GM19397 (cell line): ENCODE results near the gene NMNAT2.

Source experiments
- ATAC-seq: cut with Tn5 transposase; IDR thresholded peaks from one replicate; pipeline ENCODE4 v1.9.1; 2021; ENCODE audit warnings: mild to moderate bottlenecking, moderate library complexity; ENCODE audit not compliant: unreplicated experiment

NMNAT2 gene

DNA sequence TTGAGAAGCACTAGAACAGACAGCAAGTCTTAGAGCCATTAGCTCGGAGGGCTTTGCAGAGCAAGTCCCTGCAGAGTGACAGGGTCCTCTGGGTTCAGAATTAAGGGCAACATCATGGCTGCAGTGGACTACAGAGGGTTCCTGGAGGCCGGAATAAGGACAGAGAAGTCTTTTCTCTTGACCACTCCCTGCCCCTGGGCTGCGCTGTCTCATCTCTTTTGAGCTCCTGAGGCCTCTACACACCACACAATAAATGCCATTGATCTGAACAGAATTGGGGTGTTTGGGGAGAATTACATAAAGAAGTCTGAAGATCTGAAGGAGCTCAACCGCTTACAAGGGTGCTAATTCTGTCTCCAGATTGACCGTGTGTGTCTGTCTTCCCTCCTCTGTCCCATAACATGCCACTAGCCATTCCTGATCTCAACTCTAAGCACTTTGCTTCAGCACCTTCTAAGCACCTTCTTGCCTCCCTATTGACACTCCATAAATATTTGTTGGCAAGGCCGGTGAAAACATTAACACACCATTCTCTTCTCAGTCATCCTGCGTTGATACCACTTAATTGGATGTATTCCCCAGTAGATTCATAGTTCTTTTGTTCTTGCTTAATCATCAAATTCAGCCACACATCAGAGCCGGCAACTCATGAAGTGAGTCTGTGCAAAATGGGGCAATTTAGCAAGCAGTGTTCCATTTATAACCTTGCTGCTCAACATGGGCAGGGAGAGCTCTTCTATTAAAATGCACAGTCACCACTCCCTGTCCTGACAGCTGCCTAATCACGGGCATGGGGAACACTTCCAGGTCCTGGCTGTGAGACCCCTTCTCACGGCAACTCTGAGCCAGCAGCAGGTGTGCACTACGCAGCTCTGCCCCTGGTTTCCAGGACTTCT lies 49.7 kb downstream of the NMNAT2 start:
- no peak for ATAC-seq

DNA sequence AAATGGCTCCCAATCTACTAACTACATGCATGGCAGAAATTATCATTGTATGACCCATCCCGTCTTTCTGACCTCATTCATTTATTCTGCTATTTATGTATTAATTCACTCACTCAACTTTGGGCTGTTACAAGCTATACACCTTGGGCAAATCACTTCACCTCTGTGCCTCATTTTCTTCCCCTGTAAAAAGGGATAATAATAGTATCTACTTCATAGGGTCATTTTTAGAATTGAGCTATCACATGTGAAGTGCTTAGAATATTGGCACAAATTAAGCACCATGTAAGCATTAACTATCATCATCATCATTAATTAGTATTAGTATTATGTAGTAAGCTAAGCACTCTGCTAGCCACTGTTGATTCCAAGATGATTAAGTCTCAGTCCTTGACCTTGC lies 52.1 kb downstream of the NMNAT2 start:
- ATAC-seq, result no peak

DNA sequence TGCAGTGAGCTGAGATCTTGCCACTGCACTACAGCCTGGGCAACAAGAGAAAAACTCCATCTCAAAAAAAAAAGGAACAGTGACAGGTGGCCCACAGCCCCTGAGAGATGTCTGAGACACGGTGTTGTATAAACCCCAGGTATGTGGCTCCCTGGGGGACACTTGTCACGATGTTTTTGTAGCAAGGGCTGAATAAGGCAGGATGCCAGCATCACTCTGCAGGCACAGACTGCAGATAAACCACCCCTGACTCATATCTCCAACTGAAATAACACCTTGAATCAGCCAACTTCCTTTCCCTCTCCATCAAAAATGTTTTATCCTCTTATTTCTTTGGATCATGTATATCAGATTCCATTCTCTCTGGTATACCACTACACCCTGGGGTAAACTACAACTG lies 52.5 kb downstream of the NMNAT2 start:
- ATAC-seq, result no peak

DNA sequence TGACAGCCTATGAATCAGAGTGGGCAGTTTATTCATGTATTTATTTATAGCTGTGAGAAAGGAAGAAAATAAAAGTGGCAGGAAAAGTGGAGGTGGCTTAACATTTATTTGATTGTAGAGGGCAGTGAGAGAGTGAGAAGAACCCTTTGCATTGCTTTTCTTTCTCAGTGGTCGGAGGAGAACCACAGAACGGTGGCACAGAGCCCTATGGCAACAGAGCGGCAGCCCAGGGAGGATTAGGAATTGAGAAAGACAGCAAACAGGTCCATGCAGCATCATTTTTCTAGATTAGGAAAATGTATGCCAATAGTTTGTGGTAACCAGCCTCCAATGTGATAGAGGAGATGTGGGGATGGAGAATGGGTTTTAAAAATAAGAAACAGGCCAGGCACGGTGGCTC lies 53.1 kb downstream of the NMNAT2 start:
- ATAC-seq, result no peak

DNA sequence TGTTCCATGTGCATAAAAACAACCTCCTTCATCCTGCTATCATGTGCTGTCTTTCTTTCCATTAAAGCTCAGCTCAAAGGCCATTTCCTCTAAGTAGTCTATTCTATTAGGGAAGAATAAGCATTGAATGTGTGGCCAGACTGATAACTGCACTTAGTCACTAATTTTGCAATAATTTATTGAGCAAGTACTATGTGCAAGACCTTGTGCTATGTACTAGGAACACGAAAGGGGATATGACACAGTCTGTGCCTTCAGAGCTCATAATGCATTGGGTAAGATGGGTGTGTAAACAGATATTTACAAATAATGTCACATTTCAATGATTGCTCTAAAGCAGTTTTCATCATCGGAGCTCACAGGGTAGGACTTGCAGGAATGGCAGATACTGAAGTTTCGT lies 54.2 kb downstream of the NMNAT2 start:
- no peak for ATAC-seq

DNA sequence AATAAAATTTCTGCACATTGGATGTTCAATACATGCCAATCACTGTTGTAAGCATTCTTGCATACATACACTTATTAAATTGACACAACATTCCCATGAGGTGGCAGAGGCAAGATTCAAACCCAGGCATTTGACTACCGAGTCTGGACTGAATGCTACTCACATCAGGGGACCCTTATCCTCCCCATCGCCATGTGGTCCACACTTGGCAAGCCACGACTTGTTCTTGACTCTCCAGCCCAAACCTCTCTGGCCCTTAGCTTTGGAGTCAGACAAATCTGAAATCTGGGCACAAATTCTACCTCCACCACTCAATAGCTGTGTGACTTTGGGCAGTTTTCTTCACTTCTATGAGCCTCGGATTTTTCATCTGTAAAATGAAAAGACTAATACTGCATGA lies 57.1 kb downstream of the NMNAT2 start:
- no peak for ATAC-seq

DNA sequence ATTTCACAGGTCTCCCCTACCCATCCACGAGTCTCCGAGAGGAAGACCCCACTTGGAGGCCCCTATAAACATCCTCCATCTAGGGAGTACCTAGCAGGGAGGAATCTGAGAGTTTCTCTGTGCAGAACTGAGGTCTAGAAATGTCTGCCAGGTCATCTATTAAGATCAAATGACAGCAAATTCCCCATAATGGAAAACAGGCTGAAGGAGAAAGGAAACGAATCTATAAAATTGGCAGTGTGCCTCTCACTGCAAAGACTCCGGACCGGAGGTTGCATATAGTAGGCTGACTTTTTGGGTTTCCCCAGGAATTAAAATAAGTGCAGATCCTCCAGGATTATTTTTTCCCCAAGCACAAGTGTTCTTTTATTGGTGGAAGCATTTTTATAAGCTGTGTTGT lies 57.7 kb downstream of the NMNAT2 start:
- ATAC-seq, result no peak

DNA sequence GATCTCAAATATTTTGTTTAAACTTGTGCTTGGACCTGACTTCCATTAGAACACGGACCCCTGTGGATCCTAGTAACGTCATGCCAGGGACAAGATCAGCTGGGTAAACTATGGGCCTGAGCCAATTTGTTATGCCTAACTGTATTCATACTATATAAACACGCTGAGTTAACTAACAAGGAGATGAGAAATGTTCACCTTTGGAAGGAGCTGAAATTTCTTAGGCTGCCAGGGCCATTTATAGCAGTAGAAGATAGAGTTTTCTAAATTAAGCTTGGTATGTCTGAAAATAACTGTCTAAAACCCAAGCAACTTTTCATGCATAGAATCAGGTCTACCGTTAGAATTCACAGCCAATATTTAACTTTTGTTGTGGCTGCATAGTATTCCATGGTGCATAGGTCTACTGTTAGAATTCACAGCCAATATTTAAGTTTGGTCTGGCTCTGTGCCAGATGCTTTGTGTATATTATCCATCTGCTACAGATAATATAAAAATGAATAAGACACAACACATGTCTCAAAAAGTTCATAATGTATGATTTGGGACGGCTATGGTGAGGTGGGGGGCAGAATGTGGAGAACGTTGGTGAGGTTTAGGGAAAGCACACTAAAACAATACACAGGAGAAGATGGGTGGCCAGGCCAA lies 61.5 kb downstream of the NMNAT2 start:
- no peak for ATAC-seq

DNA sequence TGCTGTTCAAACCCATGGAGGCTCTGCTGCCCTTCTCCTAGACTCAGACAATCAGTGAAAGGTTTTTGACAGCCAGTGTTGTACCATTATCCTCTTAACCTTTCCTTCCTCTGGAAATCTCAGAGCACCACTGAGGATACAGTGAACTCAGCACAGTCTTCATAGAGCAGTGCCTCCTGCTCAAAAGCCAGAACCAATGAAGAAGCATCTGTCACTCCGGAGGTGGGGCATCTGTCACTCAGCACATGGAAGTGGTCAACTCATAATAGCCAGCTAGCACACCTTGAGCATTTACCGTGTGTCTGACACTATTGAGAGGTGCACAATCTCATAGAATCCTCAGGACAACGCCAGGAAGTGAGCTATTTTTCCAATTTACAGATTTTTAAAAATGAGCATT lies 62.4 kb downstream of the NMNAT2 start:
- ATAC-seq, result no peak

DNA sequence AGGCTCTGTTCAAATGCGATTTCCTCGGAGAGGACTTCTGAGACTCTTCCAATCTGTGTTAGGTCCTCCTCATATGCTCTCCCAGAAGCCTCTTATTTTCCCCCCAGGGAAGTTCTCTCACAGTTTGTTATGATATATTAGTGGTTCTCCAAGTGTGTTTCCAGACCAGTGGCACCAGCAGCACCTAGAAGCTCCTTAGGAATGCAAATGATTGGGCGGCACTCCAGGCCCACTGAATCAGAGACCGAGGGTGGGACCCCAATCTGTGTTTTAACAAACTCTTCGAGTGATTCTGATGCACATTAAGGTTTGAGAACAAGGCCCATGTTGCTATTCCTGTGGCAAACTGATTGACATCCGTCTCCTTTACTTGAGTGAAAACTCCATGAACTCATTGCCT lies 63.0 kb downstream of the NMNAT2 start:
- ATAC-seq, result no peak

DNA sequence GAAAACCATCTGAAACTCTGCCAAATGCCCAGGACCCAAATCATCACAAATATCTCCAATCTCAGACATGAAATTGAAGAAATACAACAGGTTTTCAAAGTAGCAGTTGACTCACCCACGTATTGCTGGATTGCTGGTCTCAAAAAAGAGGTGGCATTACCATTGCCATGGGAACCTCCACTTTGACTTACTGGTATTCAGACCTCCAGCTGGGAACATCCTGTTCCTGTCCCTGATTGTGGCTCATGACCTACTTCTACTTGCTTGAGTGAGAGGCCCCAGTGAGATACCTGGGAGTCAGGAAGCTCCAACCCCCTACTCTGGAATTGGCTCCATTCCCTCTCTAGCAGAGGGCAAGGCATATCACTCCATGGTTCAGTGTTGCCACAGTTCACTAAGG lies 64.6 kb downstream of the NMNAT2 start:
- ATAC-seq, result no peak

DNA sequence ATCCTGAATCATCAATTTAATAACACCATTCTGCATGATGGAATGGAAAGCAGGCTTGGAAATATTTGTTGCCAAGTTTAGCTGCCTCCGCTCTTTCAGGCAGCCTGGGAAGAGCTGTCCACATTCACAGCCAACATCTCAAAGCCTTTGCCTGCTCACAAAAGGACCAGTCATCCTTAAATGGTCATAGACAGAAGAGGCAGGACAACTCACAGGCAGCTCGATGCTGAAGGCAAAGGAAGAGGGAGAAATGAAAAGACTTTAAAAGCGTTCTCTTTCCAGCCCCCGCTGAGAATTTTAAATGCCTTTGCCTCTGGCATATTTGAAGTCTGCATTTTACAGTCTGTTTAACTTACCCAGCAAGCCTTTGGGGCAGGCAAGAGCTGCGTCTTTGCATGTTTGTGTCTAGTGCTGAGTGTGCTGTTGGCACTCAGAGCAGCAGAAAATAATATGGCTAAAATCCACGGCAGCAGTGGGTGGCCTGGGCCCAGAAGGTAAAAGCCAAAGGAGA lies 68.9 kb downstream of the NMNAT2 start:
- ATAC-seq, result no peak

DNA sequence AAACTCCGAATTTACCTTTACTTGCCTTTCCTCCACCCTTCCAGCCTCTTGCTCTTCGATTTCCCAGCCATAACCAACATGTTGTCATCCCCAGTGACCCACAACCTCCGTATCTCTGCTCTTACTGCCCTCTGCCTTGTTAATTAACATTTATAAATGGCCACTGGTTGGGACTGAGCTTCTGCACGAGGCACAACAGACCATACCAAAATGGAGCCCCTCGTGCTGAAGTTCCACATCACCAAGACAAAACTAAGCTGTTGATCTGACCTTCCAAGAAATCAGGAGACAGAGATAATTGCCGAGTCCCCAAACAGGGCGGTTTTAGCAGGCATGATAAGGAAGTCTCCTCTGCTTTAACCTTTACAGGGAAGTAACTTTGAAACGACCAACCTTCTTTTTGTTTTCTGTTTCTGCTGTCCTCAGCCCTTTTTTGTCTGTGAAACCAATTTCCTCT lies 71.9 kb downstream of the NMNAT2 start:
- no peak for ATAC-seq

DNA sequence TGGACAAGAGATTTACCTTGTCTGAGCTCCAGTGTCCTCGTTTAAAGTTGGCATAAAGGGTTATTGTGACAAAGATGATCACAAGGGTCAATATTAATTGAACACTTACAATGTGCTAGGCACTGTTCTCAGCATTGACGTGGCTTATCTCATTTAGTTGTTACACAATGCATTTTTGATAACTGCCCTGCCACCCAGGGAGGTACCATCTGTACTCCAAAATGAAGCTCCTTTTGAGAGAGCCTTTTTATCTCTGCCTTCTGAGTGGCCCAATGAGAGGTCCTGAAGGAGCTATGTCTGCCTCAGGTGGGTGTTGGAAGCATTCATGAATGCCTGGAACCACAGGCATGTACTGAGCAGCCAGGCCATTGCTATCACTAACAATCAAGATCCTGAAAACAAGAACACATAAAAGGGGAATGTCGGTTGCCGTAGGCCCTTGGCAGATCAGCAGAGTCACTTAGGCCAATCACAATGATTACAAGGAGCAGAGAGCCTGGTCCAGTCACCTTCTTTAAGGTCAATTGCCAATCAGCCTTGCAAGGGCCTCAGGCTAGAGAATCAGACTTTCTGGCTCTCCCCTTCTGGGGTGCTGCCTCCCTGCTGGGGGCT lies 78.5 kb downstream of the NMNAT2 start:
- ATAC-seq, result no peak

DNA sequence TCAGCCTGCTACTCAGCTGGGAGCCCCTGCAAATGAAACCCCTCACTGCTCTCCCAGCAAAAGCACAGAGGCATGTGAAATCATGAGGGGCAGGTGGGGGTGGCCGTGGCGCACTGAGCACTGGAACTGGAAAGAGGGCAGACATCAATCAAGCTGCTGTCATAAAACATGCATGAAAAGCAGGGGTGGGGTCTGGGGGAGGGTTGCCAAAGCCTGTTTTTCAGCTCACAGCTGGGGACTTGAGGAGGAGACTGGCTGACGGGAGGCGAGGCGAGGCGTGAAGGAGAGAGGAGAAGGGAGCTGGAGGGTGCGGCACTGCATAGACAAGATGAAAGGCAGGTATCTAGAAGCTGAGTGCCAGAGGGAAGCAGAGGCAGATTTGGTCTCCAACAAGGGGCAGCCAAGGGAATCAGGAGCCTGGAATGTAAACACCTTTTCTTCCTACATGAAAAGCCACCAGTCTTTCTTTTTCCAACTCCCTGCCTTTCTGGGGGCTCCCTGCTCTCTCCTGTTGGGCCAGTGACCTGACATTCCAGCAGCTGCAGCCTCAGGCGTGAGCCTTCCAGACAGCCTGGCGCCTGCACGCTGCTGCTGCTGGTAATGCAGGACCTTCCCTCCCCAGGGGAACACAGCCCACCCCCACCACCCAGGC lies 87.0 kb downstream of the NMNAT2 start:
- no peak for ATAC-seq

DNA sequence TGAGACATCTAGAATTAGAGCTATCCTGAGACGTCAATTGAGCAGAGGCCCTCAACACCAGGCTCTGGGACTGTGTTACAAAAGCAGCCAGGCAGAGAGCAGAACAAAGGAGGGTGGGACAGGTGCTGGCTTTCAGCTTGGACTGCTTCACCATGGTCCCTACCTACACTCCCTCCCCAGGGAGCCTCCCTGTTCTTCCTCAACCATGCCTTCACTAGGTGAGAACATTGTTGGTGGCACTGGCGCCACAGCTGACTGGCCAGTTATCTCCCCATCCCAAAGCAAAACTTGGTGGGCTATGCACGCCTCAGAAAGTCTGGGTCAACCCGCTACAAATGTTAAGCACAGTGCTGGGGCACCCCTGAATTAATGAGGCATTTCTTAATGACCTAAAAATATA lies 87.8 kb downstream of the NMNAT2 start:
- ATAC-seq, result no peak

DNA sequence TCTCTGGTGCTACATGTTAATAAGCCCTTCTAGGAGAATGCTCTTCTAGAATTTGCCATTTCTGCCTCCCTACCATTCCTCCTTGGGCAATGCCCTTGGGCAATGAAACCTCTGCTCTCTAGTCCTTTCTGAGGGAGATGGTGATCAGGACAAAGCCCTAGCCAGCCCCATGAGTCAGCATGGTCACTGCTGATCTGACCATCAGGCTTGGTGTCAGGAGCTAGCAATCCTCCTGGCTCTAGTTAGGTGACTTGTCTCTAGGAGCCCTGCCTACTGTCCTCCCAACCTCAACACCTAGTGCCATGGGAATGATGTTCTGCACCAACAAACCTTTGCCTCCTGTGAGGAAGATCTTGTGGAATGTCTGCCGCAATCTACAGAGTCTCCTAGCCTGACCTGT lies 89.8 kb downstream of the NMNAT2 start:
- ATAC-seq, result no peak

DNA sequence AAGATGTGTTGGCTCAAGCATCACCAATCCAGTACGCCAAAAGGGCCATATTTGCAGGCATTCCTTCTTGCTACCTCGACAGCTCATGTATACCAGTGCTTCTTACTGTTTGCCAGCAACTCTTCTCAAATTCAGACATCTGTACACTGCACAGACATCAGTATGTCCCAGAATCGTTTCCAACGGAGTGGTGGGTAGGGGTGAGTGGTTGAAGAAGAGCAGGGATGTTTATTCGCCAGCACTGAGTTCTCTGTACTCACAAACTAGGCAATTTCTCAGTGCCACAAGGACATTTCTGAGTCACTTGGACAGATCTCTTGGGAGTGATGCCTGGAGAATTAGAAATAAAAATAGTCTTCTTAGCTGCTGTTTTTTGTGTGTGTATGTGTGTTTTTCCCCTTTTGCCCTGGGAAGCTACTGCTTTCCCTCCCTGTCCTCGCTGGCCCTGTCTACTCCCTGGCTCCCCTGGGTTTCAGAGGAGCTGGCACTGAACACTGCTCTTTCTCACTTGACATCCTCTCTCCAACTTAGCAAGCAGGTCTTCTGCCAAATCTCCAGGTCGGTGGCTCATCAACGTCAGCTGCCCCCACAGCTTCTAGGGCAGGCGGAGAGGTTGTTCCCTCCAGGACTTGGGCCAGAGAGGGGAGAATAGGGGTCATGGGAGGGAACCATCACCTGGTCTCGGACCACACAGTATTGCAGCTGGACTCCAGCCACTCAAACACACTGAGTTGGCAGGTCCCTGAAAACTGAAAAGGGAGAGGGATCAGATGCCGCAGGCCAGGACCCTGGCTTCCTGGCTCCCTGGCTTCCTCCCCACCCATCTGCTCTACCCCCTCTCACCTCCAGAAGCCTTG lies 90.5 kb downstream of the NMNAT2 start:
- ATAC-seq, result no peak

DNA sequence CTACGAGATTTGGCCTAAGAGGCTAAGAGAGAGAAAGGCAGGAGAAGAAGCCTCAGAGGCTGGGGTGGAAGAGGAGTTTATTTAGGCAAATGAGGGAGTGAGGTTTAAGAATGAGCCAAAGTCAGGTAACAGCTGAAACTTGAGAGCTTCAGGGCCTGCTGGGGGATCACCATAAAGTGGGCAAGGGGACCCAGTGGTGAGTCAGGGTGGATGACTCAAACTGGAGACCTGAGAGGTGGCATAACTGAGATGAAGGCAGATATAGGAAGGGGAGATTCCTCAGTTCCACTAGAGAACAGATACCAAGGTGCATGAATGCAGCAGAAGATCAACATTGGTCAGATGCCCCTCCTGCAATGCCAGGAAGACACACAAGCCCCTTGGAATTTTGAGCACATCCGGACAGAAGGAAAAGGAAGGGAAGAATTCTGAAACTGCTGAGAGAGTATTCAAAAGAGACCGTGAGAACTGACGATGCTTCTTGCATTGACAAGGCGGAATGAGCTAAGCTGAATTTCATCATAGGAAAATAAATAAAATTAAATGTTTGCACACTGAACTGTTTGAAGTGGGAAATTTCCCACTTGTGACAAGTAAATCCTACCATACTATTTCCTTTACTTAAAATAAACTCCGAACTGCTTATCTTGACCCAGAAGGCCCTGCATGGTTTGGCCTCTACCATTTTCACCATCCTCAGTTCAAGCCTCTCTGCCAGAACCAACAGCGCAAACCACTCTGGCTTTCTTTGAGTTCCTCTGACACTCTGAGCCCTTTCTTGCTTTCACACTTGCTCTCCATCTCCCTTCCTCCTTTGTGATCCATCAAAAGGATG lies 94.1 kb downstream of the NMNAT2 start:
- no peak for ATAC-seq
